NCI-H2107 treated with DMSO at 0.1 percent for 48 hours (cell line): ENCODE data around the gene SPTBN1.
"Not testable (repeated sequence)": the region's sequence is repeated elsewhere in the genome, so short reads cannot be mapped to it uniquely, and the experiment has no call there.

Experiments used
- DNase-seq: peaks from one replicate; lab custom pipeline; 2025; ENCODE audit not compliant: unreplicated experiment; lab: John Stamatoyannopoulos, UW

Gene SPTBN1

GRCh38 chr2:54470266-54470938 is 14.3 kb downstream of the SPTBN1 start:
- no peak for DNase-seq

- peak; percentile 16 for DNase-seq
Measured at GRCh38 chr2:54471221-54471711, 15.1 kb downstream of the SPTBN1 start.

- no peak for DNase-seq
Measured at GRCh38 chr2:54473851-54474250, 17.7 kb downstream of the SPTBN1 start.

GRCh38 chr2:54475285-54475684 is 19.2 kb downstream of the SPTBN1 start:
- DNase-seq, result no peak

GRCh38 chr2:54475919-54476318 is 19.8 kb downstream of the SPTBN1 start:
- no peak for DNase-seq

- DNase-seq, result no peak
Measured at GRCh38 chr2:54476852-54477251, 20.7 kb downstream of the SPTBN1 start.

- no peak for DNase-seq
Measured at GRCh38 chr2:54477896-54478295, 21.8 kb downstream of the SPTBN1 start.

GRCh38 chr2:54478899-54479298 is 22.8 kb downstream of the SPTBN1 start:
- DNase-seq, result no peak

- DNase-seq, result no peak
Measured at GRCh38 chr2:54479424-54479823, 23.3 kb downstream of the SPTBN1 start.

- DNase-seq, result no peak
Measured at GRCh38 chr2:54480025-54480424, 23.9 kb downstream of the SPTBN1 start.

GRCh38 chr2:54481686-54482085 is 25.6 kb downstream of the SPTBN1 start:
- no peak for DNase-seq

- DNase-seq, result no peak
Measured at GRCh38 chr2:54482715-54483114, 26.6 kb downstream of the SPTBN1 start.

GRCh38 chr2:54483426-54483825 is 27.3 kb downstream of the SPTBN1 start:
- DNase-seq, result no peak

GRCh38 chr2:54485756-54486155 is 29.6 kb downstream of the SPTBN1 start:
- not testable (repeated sequence) for DNase-seq

GRCh38 chr2:54486766-54487165 is 30.6 kb downstream of the SPTBN1 start:
- DNase-seq, result no peak

GRCh38 chr2:54490863-54491262 is 34.7 kb downstream of the SPTBN1 start:
- DNase-seq, result no peak

GRCh38 chr2:54492335-54492734 is 36.2 kb downstream of the SPTBN1 start:
- no peak for DNase-seq

GRCh38 chr2:54494087-54494486 is 38.0 kb downstream of the SPTBN1 start:
- DNase-seq, result no peak

GRCh38 chr2:54496920-54497319 is 40.8 kb downstream of the SPTBN1 start:
- DNase-seq, result no peak

- DNase-seq, result no peak
Measured at GRCh38 chr2:54497763-54498680, 41.9 kb downstream of the SPTBN1 start.

- no peak for DNase-seq
Measured at GRCh38 chr2:54499661-54500060, 43.5 kb downstream of the SPTBN1 start.
